Measurements from ENCODE around the gene PLG.

GRCh38 chr6:160733050-160733646, 31.1 kb downstream of the PLG start:
- TF ChIP-seq POLR2A (IDR thresholded peaks at IDR 0.05), result no peak
- TF ChIP-seq CTCF (IDR thresholded peaks at IDR 0.05), result peak in 2 of 3 donors; percentile 38 to 40
